ENCODE results near the gene FBRSL1. TPM values are rescaled to one million over a fixed set of nuclear protein-coding genes. Genes with fewer than 3 reads are reported as not detected.

The FBRSL1 gene
- total and polyA plus RNA-seq, 2 of the 8 experiments (the other 6 are each of a cell fraction or from before 2014, with no cell fraction given), result 18.4 to 109 TPM

DNA sequence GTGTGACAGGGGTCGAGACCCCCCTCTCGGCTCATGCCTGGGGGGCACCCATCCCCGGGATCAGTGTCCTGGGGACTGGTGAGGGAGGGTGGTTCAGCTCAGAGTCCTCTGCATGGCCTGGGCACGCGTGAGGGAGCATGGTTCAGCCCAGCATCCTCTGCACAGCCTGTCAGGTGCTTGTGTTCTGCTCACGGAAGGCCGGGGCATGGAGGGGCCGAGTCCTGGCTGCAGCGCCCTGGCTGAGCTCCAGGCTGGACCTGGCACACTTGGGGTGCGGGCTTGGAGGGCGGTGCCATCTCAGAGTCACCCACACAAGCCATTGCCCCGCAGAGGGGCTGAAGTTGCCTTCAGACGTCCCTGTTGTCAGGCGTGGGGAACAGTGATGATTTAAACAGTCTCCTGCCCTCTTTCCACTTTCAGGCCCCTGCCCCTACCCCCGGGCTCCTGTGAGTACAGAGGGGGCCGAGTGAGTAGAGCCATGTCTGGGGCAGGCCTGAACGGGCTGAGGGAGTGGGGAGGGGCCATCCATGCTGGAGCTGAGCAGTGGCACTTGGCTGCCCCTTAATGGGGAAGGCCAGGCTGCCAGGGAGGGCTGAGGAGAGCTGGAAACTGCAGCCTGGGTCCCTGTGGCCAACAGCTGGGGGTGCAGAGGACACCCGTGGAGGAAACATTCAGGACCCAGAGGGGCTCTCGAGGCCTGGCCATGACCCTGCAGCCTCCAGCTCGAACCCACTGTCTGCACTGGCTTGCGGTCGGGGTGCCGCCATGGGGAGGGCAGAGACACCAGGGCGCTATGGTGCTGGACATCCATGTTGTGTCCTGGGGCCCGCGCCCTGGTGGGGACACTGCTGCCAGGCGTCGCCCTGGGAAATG lies 22.5 kb downstream of the FBRSL1 start:
- no peak overlapping the region for H2BK5ac ChIP-seq (ENCODE audit: low read depth, low read length)
- H2AFZ ChIP-seq (ENCODE audit: low read length), result no peak overlapping the region
- H2BK20ac ChIP-seq (ENCODE audit: low read length), result no peak overlapping the region
- H4K91ac ChIP-seq (replicated peaks; ENCODE audit: insufficient read length, low read length), result no peak overlapping the region
- no peaks in the 10 kb centered on the region for H3K9me3 ChIP-seq (ENCODE audit: insufficient read depth in 2 of 2, low read depth in 1 of 2, low read length in 1 of 2)
- H4K8ac ChIP-seq (ENCODE audit: extremely low read depth, insufficient read depth, low read length), result no peak overlapping the region
- no peak overlapping the region for H4K5ac ChIP-seq (ENCODE audit: insufficient read length, low read depth, low read length)
- no peak overlapping the region for H3K18ac ChIP-seq (ENCODE audit: extremely low read depth, low read length)
- H3K23ac ChIP-seq (ENCODE audit: insufficient read length), result no peak overlapping the region
- peaks cover 0 to 10% (median 8%) of the 10 kb centered on the region in 4 experiments; a peak in 4 of 7 replicates for H3K27me3 ChIP-seq (replicated peaks in 1 of 4; ENCODE audit: control insufficient read depth in 3 of 4, extremely low read depth in 1 of 4, insufficient read depth in 3 of 4, low read length in 3 of 4)
- H3K27ac ChIP-seq (ENCODE audit: low read depth, low read length), result no peak overlapping the region
- ChIA-PET POLR2A (ENCODE audit: partially characterized antibody) (no interaction called here), CTCF (ENCODE audit: partially characterized antibody) (interaction anchor here (0.7 to 2.3 kb wide), 6 partner anchors 11 to 87 kb away, joined by 3 to 12 read pairs (median 3); no protein-coding TSS in a partner anchor)
- H3K4me2 ChIP-seq (ENCODE audit: insufficient read depth in 1 of 2, low read depth in 2 of 2, low read length in 2 of 2), result no peak overlapping the region
- no peak overlapping the region for H2BK15ac ChIP-seq (ENCODE audit: low read length)
- no peak overlapping the region for H2AK5ac ChIP-seq (ENCODE audit: low read depth, low read length)
- no peaks in the 10 kb centered on the region for H3K23me2 ChIP-seq (ENCODE audit: low read depth, low read length)
- H3K56ac ChIP-seq (replicated peaks; ENCODE audit: insufficient read length, low read depth, low read length), result no peak overlapping the region
- DNase-seq (ENCODE audit: low read depth in 1 of 2, low spot score in 2 of 2), result no peak
- H2BK120ac ChIP-seq (replicated peaks; ENCODE audit: low read depth, low read length), result no peak overlapping the region
- no peak overlapping the region for H3K4me3 ChIP-seq (ENCODE audit: extremely low read depth in 1 of 4, insufficient read depth in 2 of 4, low read depth in 3 of 4, low read length in 4 of 4)
- H3K36me3 ChIP-seq (ENCODE audit: control insufficient read depth in 2 of 4, insufficient read depth in 4 of 4, low read length in 3 of 4), result peaks cover 0 to 10% (median 0%) of the 10 kb centered on the region in 4 experiments; a peak in 1 of 8 replicates
- H3K9ac ChIP-seq (replicated peaks in 1 of 4; ENCODE audit: extremely low read depth in 1 of 4, low read depth in 3 of 4, low read length in 3 of 4), result no peak overlapping the region
- 0 out of 2 replicates have a peak overlapping the region, but pooled peaks have one; percentile 39 for H2BK12ac ChIP-seq (ENCODE audit: low read depth, low read length)
- no peak overlapping the region for H3K14ac ChIP-seq (ENCODE audit: insufficient read length)
- H3K4ac ChIP-seq (replicated peaks; ENCODE audit: insufficient read length, low read depth, low read length), result no peak overlapping the region
- 92% methylated on average over 28 of the region's 28 CpGs; no CpG with 5 or more reads in 1 of the 2 experiments for WGBS, 2 experiments (ENCODE audit: extremely low coverage in 1 of 2, insufficient coverage in 1 of 2, insufficient read length in 1 of 2, insufficient replicate concordance in 2 of 2, low coverage in 1 of 2, low lambda C conversion rate in 2 of 2, missing lambda C conversion rate in 1 of 2)
- no peak for FAIRE-seq
- H3K4me1 ChIP-seq (replicated peaks in 1 of 4; ENCODE audit: control insufficient read depth in 3 of 4, insufficient read depth in 4 of 4, low read length in 3 of 4), result peaks cover 0 to 5% (median 2%) of the 10 kb centered on the region in 4 experiments; a peak in 4 of 7 replicates
- H4K20me1 ChIP-seq (replicated peaks in 1 of 2; ENCODE audit: control insufficient read depth in 1 of 2, insufficient read depth in 2 of 2, low read length in 2 of 2), result peaks cover 11 to 18% of the 10 kb centered on the region in 2 experiments
- no peaks in the 10 kb centered on the region for H3K79me2 ChIP-seq (ENCODE audit: control insufficient read depth in 1 of 2, insufficient read depth in 2 of 2, low read length in 2 of 2)
- H3K79me1 ChIP-seq (ENCODE audit: low read depth, low read length), result peaks cover 6% of the 10 kb centered on the region; the same call in 1 of the 2 replicates
- TF ChIP-seq KDM1A (IDR thresholded peaks at IDR 0.05; ENCODE audit: borderline replicate concordance, low read length), result no peak
- TF ChIP-seq CTBP2 (IDR thresholded peaks at IDR 0.05; ENCODE audit: borderline replicate concordance, insufficient read depth, insufficient read length, low read length), result no peak
- TF ChIP-seq TBP (IDR thresholded peaks at IDR 0.05; ENCODE audit: low read depth, low read length), result no peak
- no peak for TF ChIP-seq CHD2 (IDR thresholded peaks at IDR 0.05; ENCODE audit: low read length)
- no peak for TF ChIP-seq SIN3A (conservative IDR thresholded peaks at IDR 0.05 in 1 of 2, IDR thresholded peaks at IDR 0.05 in 1 of 2; ENCODE audit: low read depth in 1 of 2, low read length in 2 of 2)
- no peak for TF ChIP-seq JUN (IDR thresholded peaks at IDR 0.05; ENCODE audit: low read depth, low read length)
- TF ChIP-seq BACH1 (IDR thresholded peaks at IDR 0.05; ENCODE audit: low read length), result no peak
- TF ChIP-seq, protein P1, sequence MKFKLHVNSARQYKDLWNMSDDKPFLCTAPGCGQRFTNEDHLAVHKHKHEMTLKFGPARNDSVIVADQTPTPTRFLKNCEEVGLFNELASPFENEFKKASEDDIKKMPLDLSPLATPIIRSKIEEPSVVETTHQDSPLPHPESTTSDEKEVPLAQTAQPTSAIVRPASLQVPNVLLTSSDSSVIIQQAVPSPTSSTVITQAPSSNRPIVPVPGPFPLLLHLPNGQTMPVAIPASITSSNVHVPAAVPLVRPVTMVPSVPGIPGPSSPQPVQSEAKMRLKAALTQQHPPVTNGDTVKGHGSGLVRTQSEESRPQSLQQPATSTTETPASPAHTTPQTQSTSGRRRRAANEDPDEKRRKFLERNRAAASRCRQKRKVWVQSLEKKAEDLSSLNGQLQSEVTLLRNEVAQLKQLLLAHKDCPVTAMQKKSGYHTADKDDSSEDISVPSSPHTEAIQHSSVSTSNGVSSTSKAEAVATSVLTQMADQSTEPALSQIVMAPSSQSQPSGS (IDR thresholded peaks at IDR 0.05; ENCODE audit: low read length), result no peak
- TF ChIP-seq, protein P2, sequence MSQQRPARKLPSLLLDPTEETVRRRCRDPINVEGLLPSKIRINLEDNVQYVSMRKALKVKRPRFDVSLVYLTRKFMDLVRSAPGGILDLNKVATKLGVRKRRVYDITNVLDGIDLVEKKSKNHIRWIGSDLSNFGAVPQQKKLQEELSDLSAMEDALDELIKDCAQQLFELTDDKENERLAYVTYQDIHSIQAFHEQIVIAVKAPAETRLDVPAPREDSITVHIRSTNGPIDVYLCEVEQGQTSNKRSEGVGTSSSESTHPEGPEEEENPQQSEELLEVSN (IDR thresholded peaks at IDR 0.05), result no peak
